CD4-positive, alpha-beta T cell (primary cell): Measurements from ENCODE around the gene UBR3. TPM values are rescaled to one million over a fixed set of nuclear protein-coding genes. Genes with fewer than 3 reads are reported as not detected.

Source experiments
- ATAC-seq: fragments of 200-7000 bp; cut with Tn5 transposase; one replicate; pipeline ENCODE4 v1.10.0; 2022; ENCODE audit warnings: mild to moderate bottlenecking; ENCODE audit not compliant: poor library complexity
- CTCF ChIA-PET: fragments of 350-600 bp; sonication (Branson Sonifier 250); formaldehyde crosslinking; loops from one replicate; lab custom pipeline; 2021; ENCODE audit warnings: antibody characterized with exemption, inconsistent platforms; lab: Charles Lee
- POLR2A ChIA-PET: fragments of 350-600 bp; sonication (Branson Sonifier 250); formaldehyde crosslinking; loops from one replicate; lab custom pipeline; 2021; ENCODE audit warnings: antibody characterized with exemption, inconsistent platforms; lab: Charles Lee
- DNase-seq, 14 experiments: peaks; one replicate each; pipeline ENCODE4 v3.0.0-alpha.2; 2013 to 2020; ENCODE audit warnings: mixed read lengths in 2 of 14
- H3K27ac ChIP-seq, 2 donors: one replicate each; pipeline versions ENCODE4 v1.5.1 to v1.7.0; 2013; ENCODE audit warnings: low read length in 2 of 2, low read depth in 1 of 2, mild to moderate bottlenecking in 1 of 2
- H3K27me3 ChIP-seq, 2 experiments: 1 replicate in 1 of 2; 2 replicates in 1 of 2; pipeline versions ENCODE4 v1.6.1 to v1.7.0; 2013; ENCODE audit warnings: low read length in 2 of 2, control low read depth in 1 of 2, mild to moderate bottlenecking in 1 of 2, moderate library complexity in 1 of 2; ENCODE audit not compliant: insufficient read depth in 2 of 2, control insufficient read depth in 1 of 2
- H3K36me3 ChIP-seq: one replicate; pipeline ENCODE4 v1.6.1; 2013; ENCODE audit warnings: low read length, control low read depth; ENCODE audit not compliant: insufficient read depth
- H3K4me1 ChIP-seq: one replicate; pipeline ENCODE4 v1.6.1; 2013; ENCODE audit warnings: low read length, control low read depth; ENCODE audit not compliant: insufficient read depth
- H3K4me3 ChIP-seq: one replicate; pipeline ENCODE4 v1.5.1; 2013; ENCODE audit warnings: mild to moderate bottlenecking, low read length, moderate library complexity
- H3K9me3 ChIP-seq, 2 experiments: 1 replicate in 1 of 2; 2 replicates in 1 of 2; pipeline versions ENCODE4 v1.6.1 to v1.7.0; 2013; ENCODE audit warnings: low read length in 2 of 2, mild to moderate bottlenecking in 2 of 2, control low read depth in 1 of 2, moderate library complexity in 1 of 2; ENCODE audit not compliant: control insufficient read depth in 1 of 2, insufficient read depth in 1 of 2
- H3K27ac Mint-ChIP-seq: one replicate; pipeline ENCODE4 v1.8.0; 2020; ENCODE audit warnings: mixed read lengths
- H3K27me3 Mint-ChIP-seq: one replicate; pipeline ENCODE4 v1.8.0; 2021; ENCODE audit warnings: mixed read lengths
- H3K36me3 Mint-ChIP-seq: one replicate; pipeline ENCODE4 v1.8.0; 2021; ENCODE audit warnings: low read depth, mixed read lengths
- H3K4me1 Mint-ChIP-seq: one replicate; pipeline ENCODE4 v1.8.0; 2021; ENCODE audit warnings: low read depth, mixed read lengths
- H3K4me3 Mint-ChIP-seq: one replicate; pipeline ENCODE4 v1.8.0; 2020; ENCODE audit warnings: mild to moderate bottlenecking, mixed read lengths
- H3K9me3 Mint-ChIP-seq: one replicate; pipeline ENCODE4 v1.8.0; 2020; ENCODE audit warnings: mixed read lengths
- intact Hi-C, 2 experiments: fragments of 100-400 bp; cut with DNase I in 1 of 2; cut with micrococcal nuclease in 1 of 2; formaldehyde crosslinking; loops; one replicate each; pipeline versions ENCODE4 v1.15.1 to v1.9.0; 2023 to 2025; cut with DNase I, micrococcal nuclease
- total RNA-seq, 174 experiments: library from RNA in 2 of 174; stranded (reverse) in 2 of 174; gene quantifications; one replicate each; pipeline ENCODE4 v1.2.3 and lab custom pipeline; 2021 to 2026
- TF ChIP-seq, protein P1 (sequence below): fragments of 200-600 bp; IDR thresholded peaks from one replicate; pipeline ENCODE4 v1.8.0; 2022; ENCODE audit warnings: antibody characterized with exemption, mild to moderate bottlenecking

UBR3 gene
- total RNA-seq, 2 experiments from 2014 or later, result 32.1 to 35.2 TPM

GRCh38 chr2:170056900-170057299, 229.6 kb downstream of the UBR3 start:
- Mint-ChIP-seq H3K9me3 (no peaks in the 10 kb centered on the region), H3K27me3 (no peaks in the 10 kb centered on the region), H3K4me1 (no peaks in the 10 kb centered on the region), H3K27ac (no peak overlapping the region), H3K36me3 (peaks cover 82% of the 10 kb centered on the region), H3K4me3 (no peak overlapping the region)
- no peak for ATAC-seq
- intact Hi-C loops, result no loop called here
- no peak for DNase-seq
- H3K27ac ChIP-seq, result no peak overlapping the region
- TF ChIP-seq, protein P1, sequence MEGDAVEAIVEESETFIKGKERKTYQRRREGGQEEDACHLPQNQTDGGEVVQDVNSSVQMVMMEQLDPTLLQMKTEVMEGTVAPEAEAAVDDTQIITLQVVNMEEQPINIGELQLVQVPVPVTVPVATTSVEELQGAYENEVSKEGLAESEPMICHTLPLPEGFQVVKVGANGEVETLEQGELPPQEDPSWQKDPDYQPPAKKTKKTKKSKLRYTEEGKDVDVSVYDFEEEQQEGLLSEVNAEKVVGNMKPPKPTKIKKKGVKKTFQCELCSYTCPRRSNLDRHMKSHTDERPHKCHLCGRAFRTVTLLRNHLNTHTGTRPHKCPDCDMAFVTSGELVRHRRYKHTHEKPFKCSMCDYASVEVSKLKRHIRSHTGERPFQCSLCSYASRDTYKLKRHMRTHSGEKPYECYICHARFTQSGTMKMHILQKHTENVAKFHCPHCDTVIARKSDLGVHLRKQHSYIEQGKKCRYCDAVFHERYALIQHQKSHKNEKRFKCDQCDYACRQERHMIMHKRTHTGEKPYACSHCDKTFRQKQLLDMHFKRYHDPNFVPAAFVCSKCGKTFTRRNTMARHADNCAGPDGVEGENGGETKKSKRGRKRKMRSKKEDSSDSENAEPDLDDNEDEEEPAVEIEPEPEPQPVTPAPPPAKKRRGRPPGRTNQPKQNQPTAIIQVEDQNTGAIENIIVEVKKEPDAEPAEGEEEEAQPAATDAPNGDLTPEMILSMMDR, result no peak
- H3K27me3 ChIP-seq, result no peaks in the 10 kb centered on the region
- ChIA-PET POLR2A (no interaction called here), CTCF (no interaction called here)
- peaks cover 26% of the 10 kb centered on the region for H3K36me3 ChIP-seq
- H3K4me3 ChIP-seq, result no peak overlapping the region
- no peaks in the 10 kb centered on the region for H3K9me3 ChIP-seq
- no peaks in the 10 kb centered on the region for H3K4me1 ChIP-seq

DNA sequence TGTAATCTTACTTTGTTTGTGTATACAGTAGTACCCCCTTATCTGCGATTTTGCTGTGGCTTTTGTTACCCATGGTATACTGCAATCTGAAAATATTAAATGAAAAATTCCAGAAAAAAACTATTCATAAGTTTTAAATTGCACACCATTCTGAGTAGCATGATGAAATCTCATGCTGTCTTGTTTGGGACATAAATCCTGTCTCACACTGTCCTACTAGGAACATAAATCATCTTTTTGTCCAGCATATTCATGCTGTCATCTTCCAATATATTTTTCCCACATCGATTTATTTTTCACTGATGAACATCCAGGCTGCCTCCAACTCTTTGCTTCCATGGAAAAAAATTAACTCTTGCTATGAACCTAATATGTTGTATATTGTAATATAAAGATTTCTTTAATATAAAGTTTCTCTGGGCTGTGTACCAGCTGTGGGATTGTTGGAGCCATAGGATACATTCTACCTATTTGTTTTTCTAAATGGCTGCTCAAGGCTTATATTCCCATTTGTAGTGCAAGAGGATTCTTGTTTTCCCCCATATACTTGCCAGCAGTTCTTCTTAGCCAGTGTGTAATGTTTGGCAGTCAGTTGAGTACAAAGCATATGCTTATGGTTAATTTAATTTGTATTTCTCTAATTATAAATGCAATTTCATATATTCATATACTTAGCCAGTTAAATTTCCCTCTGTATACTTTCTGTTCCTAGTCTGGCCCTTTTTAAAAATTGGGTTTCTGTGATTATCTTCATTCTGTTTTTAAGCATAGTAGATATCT, 236.4 kb downstream of the UBR3 start:
- ATAC-seq (no peak), DNase-seq (no peak)
- no peak overlapping the region for H3K27ac Mint-ChIP-seq
- POLR2A ChIA-PET, result no interaction called here
- no peaks in the 10 kb centered on the region for H3K9me3 Mint-ChIP-seq
- H3K4me1 Mint-ChIP-seq, result no peaks in the 10 kb centered on the region
- H3K27me3 ChIP-seq, result no peaks in the 10 kb centered on the region
- CTCF ChIA-PET, result interaction anchor here (0.6 kb wide), 1 partner anchor 506 kb away, joined by 3 read pairs; no protein-coding TSS in a partner anchor
- H3K36me3 Mint-ChIP-seq, result peaks cover 84% of the 10 kb centered on the region
- no peaks in the 10 kb centered on the region for H3K4me1 ChIP-seq
- intact Hi-C loops, result no loop called here
- H3K9me3 ChIP-seq, result no peaks in the 10 kb centered on the region
- no peak overlapping the region for H3K4me3 Mint-ChIP-seq
- H3K27ac ChIP-seq, result no peak overlapping the region
- TF ChIP-seq, protein P1, result no peak
- H3K36me3 ChIP-seq, result peaks cover 27% of the 10 kb centered on the region
- no peaks in the 10 kb centered on the region for H3K27me3 Mint-ChIP-seq
- H3K4me3 ChIP-seq, result no peak overlapping the region

DNA sequence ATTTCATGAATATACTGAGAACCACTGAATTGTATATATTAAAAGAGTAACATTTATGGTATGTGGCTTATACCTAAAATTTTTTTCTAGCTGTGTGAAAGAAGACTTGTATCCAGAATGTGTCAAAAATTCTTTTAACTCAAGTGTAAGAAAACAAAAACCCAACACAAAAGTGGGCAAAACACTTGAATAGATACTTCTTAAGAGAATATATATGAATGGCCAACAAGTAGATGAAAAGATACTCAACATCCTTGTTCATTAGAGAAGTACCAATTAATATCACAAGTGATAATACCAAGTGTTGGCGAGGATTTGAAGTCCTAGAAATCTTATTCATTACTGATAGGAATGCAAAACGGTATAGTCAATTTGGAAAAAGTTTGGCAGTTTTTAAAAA, 243.5 kb downstream of the UBR3 start:
- H3K9me3 ChIP-seq, result peaks cover 0 to 4% of the 10 kb centered on the region in 2 experiments
- no peak overlapping the region for H3K27ac ChIP-seq
- CTCF ChIA-PET, result no interaction called here
- no peaks in the 10 kb centered on the region for H3K27me3 ChIP-seq
- H3K27me3 Mint-ChIP-seq, result no peaks in the 10 kb centered on the region
- H3K9me3 Mint-ChIP-seq, result peaks cover 7% of the 10 kb centered on the region
- no peak for ATAC-seq
- no peak overlapping the region for H3K4me3 ChIP-seq
- H3K27ac Mint-ChIP-seq, result no peak overlapping the region
- no peak for DNase-seq
- H3K4me3 Mint-ChIP-seq, result no peak overlapping the region
- intact Hi-C loops, result no loop called here
- POLR2A ChIA-PET, result no interaction called here
- H3K36me3 Mint-ChIP-seq, result peaks cover 95% of the 10 kb centered on the region
- H3K36me3 ChIP-seq, result peaks cover 39% of the 10 kb centered on the region
- H3K4me1 Mint-ChIP-seq, result no peaks in the 10 kb centered on the region
- no peaks in the 10 kb centered on the region for H3K4me1 ChIP-seq
- TF ChIP-seq, protein P1, result no peak
